NCI-H1048 (cell line): ENCODE measurements around the gene TAPT1.
"Not testable (repeated sequence)": the region's sequence is repeated elsewhere in the genome, so short reads cannot be mapped to it uniquely, and the experiment has no call there.

Experiments
- DNase-seq: peaks from one replicate; lab custom pipeline; 2025; lab: John Stamatoyannopoulos, UW

Gene TAPT1

GRCh38 chr4:16169490-16169889 is 56.8 kb downstream of the TAPT1 start:
- no peak for DNase-seq

DNA sequence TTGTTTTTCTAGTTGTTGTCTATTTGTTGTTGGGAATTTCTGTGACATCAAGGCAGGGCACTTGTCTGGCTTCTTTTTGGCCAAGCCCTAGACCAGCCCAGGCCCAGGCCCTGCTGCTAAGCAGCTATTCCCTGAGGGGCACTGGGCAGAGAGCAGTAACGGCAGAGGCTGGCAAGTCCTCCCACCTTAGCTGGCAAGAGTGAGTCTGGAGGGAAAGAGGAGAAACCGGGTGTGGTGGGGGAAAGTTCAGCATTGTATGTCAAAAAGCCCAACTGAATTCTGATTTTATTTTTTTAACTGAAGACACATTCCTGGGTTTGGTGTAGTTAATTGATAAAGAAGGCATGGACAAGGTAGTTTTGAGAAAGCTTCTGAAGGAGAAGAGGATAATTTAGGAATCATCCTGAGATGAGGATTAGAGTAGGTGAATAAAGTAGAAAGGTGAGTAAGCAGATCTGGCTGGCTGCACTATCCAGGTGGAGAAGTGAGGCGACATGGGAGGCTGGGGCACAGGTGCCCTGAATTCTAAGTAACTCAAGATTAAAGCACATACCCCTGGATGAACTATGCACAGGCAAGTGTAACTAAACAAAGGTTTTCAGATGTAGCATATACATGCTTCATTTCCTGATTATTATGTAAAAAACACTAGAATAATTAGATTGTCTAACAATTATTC is 57.4 kb downstream of the TAPT1 start:
- DNase-seq, result no peak

GRCh38 chr4:16168144-16168543 is 58.1 kb downstream of the TAPT1 start:
- DNase-seq, result no peak

DNA sequence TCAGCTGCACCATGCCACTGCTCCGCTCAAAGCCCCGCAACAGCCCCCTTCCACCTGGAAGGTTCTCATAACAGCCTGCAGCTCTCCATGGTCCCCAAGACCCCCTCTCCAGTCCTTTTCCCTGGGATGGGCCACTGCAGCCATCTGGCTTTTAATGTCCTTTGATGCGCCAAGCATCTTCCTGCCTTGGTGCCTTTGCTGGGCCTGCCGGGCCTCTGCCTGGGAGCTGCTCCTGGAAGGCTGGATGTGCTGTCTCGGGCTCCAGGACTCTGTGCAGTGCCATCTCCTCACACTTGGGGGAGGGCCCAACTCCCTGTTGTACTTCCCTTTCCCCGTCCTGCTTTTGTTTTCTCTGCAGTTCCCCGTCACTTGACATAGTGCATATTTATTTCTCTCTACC is 60.3 kb downstream of the TAPT1 start:
- DNase-seq, result no peak

GRCh38 chr4:16162891-16163290 is 63.4 kb downstream of the TAPT1 start:
- DNase-seq, result no peak

GRCh38 chr4:16161851-16162408 is 64.3 kb downstream of the TAPT1 start:
- DNase-seq, result no peak

DNA sequence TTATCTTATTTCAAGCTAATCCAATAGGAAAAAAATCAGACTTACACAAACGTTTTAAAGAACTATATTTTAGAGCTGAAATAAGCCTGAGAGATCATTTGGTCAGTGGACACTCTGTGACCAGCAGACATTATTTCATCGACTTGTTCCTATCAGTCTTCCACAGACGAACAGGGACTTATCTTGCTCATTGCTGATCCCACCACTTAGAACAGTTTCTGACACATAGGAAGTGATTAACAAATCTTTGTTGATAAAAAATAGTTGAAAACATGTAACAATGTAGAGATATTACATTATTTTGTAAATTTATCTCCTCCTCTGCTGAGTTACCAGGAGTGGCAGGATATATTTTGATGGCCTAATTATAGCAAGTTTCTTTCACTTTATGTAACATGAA is 65.8 kb downstream of the TAPT1 start:
- DNase-seq, result no peak

- DNase-seq, result no peak
Measured at GRCh38 chr4:16159286-16159685, 67.0 kb downstream of the TAPT1 start.

- DNase-seq, result no peak
Measured at GRCh38 chr4:16158504-16158852, 67.8 kb downstream of the TAPT1 start.

DNA sequence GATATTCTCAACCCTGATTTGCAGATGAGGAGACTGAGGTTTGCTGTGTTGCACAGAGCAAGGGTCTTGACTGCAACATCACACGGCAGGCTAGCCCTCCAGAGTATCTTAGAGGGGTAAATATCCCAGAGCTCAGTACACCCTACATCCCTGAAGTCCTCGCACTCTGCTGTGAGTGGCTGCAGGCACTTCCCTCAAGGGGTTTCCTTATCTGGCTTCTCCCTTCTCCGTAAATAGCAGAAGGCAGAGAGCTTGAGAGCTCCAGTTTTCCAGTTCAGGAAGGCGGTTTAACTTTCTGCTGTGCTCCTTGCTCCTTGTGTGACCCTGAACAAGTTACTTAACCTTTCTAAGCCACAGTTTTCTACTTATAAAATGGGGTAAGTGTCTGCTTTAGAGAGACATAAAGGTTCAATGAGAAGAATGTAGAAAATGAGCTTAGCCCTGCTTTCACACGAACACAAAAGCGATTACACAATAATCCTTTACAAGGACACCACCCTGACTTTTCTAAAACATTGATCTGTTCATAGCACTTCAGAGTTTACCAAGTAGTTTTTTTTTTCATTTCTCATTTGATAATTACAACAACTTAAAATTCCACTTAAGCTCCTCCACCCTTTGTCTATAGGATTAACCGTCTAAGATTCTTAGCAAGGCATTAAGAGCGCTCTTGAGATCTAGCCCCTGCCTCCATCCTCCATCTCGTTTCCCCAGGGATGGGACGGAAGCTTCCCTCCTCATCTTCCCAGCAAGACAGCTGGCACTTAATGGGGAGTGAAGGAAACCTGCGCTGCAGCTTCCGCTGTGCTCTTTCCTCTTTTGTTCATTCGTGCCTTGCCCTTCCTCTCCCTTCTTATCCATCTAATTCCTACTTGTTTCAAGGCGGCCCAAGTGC is 68.4 kb downstream of the TAPT1 start:
- no peak for DNase-seq

DNA sequence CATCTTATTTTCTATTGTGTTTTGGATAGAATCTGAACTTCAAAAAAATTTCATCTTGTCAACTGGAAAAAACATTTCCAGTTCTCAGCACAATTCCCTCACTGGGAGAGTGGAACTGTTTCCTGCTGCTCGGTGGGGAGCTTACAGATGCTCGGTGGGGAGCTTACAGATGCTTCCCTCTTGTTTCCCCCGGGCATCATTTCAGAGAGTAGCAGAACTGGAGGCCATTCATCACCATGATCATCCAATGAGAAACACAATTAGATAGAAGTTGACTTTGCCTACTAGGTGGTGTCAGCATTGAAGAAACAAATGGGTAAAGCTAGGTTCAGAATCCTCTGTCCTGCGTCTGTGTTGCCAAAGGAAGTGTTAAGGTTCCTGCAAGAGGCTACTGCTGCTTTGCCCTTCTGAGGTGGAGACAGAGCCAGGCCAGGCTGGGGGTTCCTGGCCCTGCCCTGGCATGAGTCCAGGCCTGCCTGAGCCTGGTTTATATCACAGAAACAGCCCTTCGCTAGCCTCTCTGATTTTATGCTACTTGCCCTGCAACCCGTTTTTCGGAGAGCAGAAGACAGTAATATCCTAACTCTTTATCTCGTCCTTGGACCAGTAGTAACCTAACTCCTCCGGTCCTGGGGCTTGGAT is 70.6 kb downstream of the TAPT1 start:
- no peak for DNase-seq

DNA sequence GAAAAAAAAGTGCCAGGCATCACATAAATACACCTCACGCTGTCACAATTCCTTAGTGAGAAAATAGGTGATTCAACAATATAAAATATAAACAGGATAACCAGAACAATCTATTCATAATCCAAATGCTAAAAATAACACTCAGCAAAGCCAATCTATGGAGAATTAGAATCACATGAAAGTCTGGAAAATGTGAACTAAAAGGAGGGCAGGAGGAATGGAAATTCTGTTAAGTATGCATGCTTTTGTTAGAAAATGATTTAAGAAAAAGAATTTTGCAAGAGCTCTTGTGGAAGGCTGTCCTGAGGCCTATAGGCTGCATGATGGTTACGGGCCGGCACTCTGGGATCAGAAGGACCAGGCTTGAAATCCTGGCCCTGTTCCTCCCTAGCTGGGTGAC is 71.8 kb downstream of the TAPT1 start:
- no peak for DNase-seq

- DNase-seq, result no peak
Measured at GRCh38 chr4:16150716-16151115, 75.6 kb downstream of the TAPT1 start.

DNA sequence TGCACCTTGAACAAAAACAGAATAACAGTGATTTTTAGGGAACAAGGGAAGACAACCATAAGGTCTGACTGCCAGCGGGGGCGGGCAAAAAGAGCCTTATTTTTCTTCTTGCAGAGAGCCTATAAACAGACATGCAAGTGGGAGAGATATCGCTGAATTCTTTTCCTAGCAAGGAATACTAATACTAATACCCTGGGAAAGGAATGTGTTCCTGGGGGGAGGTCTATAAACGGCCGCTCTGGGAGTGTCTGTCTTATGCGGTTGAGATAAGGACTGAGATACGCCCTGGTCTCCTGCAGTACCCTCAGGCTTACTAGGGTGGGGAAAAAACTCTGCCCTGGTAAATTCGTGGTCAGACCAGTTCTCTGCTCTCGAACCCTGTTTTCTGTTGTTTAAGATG is 81.4 kb downstream of the TAPT1 start:
- DNase-seq, result not testable (repeated sequence)

DNA sequence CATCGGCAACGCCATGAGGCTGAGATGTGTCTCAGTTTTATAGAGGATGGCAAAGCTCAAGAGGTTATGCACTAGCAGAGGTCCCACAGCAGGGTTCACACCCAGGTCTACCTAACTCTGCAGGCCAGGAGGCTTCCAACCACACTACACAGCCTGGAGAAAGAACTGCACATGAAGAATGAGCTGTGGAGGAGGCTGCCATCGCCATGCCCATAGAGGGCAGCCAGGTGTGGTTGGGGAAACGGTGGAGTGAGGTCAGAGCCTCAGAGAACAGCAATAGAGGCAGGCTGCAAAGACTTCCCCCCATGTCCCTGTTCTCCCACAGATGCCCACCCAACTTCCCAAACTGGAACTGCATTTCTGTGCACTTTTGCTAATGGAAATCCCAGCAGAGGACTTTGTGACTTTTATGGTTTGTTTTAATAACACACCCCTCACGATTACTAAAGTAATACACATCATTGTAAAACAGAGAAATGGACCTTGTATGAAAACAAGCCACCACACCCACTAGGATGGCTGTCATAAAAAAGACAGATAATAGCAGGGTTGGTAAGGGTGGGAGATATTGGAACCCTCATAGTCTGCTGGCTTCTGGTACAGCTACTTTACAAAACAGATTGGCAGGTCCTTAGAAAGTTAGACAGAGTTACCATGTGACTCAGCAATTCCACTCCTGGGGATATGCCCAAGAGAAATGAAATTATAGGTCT is 83.5 kb downstream of the TAPT1 start:
- no peak for DNase-seq

GRCh38 chr4:16140879-16141249 is 85.4 kb downstream of the TAPT1 start:
- peak; percentile 41 for DNase-seq

DNA sequence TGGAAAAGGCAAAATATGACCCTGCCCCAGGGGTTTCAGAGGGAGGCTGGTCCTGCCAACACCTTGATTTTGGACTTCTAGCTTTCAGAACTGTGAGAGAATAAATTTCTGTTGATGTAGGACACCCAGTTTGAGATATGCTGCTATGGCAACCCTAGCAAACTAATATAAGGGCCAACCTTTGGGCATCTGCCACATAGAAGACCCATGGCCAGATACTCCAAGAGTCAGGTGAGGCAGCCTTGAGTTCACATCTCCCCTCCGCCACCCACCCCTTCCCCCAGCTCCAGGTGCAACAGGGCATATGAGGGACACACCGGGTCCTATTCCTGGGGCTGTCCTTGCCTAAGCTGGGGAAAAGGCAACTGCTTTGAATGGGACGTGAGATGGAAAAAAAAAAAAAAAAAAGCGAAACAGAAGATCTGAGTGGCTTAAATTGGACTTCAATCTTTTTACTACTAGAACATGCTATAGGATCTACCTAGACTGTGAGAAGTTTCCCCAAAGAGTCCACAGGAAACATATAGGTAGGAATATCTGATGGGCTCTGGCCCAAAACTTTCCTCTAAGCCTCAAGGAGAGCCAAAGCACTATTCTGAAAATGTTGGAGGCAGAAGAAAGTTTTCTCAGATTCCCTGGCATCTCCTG is 85.9 kb downstream of the TAPT1 start:
- no peak for DNase-seq

DNA sequence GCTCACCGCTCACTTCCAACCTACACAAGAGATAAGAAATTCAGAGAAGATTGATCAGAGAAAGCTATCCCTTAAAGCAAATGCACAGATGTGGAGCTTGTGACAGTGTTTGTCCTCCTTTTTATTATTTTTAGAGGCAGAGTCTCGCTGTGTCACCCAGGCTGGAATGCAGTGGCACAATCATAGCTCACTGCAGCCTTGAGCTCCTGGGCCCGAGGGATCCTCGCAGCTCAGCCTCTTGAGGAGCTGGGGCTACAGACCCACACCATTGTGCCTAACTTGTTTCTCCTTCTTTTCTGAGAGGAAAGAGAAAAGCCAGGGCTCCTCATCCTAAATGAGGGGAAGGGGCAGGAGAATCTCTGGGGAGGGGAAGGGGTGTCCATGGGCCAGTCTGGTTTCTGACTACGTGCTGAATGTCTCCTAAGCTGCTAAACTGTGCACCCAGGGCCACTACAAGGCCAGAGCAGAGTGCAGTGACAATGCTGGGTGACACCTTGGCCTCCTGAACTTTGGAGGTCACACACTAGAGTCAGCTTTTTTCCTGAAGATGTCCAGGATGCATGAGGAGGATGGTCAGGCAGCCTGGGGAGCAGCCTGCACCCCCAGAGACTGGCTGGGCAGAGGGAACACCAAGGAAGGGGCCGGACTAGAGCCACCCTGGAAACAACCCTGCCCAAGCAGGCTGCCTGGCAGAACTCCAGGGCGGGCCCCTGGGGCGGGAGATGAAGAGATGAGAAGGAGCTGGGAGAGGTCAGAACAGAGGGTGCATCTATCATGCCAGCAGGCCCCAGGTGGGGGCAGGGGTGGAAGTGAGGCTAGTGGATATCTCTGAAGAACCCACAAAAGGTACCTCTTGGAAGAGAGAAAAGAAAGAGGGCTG is 87.0 kb downstream of the TAPT1 start:
- no peak for DNase-seq

- no peak for DNase-seq
Measured at GRCh38 chr4:16136827-16137226, 89.4 kb downstream of the TAPT1 start.

DNA sequence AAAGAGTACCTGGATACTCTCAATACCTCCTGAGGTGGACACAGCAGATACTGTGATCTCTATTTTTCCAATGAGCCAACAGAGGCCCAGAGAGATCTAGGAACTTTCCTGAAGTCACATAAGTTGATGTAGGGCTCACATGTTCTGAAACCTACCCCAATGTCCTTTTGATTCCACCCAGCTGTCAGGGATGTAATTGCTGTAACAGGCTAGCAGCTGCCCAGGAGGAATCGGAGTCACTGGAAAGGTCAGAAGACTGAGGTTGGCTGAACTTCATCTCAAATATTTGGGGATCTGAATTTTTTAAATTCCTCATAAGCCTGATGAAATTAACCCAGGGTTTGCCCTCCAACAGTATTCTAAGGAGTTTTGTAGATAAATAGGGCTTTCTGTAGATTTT is 90.0 kb downstream of the TAPT1 start:
- DNase-seq, result no peak

DNA sequence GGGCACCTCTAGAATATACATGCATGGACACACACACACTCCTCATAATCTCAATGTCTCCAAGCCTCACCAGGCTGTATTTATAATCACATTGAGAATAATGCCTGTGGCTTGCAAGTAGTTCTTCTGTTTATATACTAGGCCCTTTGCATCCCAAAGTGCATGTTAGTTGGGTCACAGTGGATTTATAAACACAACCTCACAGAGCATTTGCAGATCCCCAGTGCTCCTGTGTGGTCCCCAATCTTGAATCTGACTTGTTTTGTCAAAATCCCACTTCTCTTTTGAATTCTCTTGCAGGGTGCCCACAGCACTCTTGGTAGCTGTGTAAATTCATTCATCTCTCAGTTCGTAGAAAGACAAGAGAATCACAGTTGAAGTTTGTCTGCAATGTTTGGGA is 92.9 kb downstream of the TAPT1 start:
- DNase-seq, result no peak
